Measurements from ENCODE around the gene COMT. TPM values are rescaled to one million over a fixed set of nuclear protein-coding genes. Genes with fewer than 3 reads are reported as not detected.

Gene COMT
- total and polyA plus RNA-seq, 2 of the 4 experiments (the other 2 are of a cell fraction): 202 to 347 TPM

DNA sequence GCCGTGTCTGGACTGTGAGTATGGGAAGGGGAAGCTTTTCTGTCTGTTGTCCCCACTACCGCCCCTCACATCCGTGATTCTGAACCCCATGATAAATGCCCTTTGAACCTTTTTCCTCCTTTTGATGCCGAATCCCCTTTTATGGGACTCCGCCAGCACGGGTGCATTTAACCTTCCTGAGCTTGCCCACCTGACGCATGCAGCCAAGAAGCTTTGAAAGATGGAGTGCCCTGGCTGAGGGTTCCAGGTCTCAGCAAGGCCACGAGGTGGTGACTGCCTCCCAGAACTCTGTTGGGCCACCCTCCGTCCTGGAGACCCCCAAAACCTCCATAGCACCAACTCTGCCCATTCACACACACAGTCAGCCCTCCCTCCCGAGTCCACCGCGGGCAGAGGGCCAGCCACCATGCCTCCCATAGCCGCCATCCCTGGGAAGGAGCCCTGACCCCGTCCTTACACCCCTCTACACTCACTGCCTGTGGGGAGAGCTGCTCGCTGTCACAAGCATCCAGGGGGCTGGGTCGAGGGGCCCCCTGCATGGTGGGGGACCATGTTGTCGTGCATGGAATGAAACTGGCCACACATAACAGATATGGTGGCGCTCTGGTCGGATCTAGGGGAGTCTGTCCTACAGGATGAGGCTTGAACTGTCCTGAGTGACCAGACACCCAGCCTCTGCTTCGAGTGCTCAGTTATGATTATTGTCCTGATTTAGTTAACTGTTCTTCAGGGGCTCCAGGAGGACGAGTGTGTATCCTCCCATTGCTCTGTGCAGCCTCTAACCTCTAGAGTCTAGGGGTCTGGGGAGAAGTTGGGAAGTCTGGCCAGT lies 822 bp upstream of the COMT start:
- peak overlapping the region; percentile 95 to 96 for H4K8ac ChIP-seq (ENCODE audit: low read depth in 2 of 2, low read length in 2 of 2)
- peak overlapping the region; percentile 97 for H2AFZ ChIP-seq (replicated peaks; ENCODE audit: low read length, poor library complexity)
- no peaks in the 10 kb centered on the region for H4K20me1 ChIP-seq (ENCODE audit: insufficient read depth, low read length)
- peak overlapping the region; percentile 99 for H3K27ac ChIP-seq (ENCODE audit: insufficient read depth, low read length)
- no peaks in the 10 kb centered on the region for H3K27me3 ChIP-seq (ENCODE audit: control insufficient read depth, insufficient read depth, low read length)
- 83% methylated on average over 12 of the region's 21 CpGs; no CpG with 5 or more reads in 1 of the 2 experiments for WGBS, 2 experiments (ENCODE audit: extremely low coverage in 2 of 2, insufficient read length in 1 of 2)
- peak overlapping the region; percentile 91 for H3K4me3 ChIP-seq (ENCODE audit: insufficient read depth, low read depth, low read length)
- peak overlapping the region; percentile 95 for H2AK5ac ChIP-seq (ENCODE audit: low read depth, low read length)
- ChIA-PET POLR2A (ENCODE audit: unreplicated experiment) (no interaction called here), CTCF (no interaction called here)
- BruUV-seq (replicated peaks): no TSS peak
- H3K9me1 ChIP-seq (ENCODE audit: insufficient read depth, low read length): peaks cover 11% of the 10 kb centered on the region
- dilution Hi-C loops (cut with HindIII; ENCODE audit: low sequenced_read_pairs, unreplicated experiment): no loop called here
- H3K4me2 ChIP-seq (ENCODE audit: low read depth, low read length): peak overlapping the region; percentile 92
- peak overlapping the region; percentile 99 for H2BK5ac ChIP-seq (ENCODE audit: low read depth, low read length, poor library complexity, severe bottlenecking)
- peak overlapping the region; percentile 80; the same call in 2 of the 3 replicates for H2BK15ac ChIP-seq (ENCODE audit: low read depth, low read length)
- H3K18ac ChIP-seq (ENCODE audit: low read depth, low read length): peak overlapping the region; percentile 72
- peak overlapping the region; percentile 100 for H3K9ac ChIP-seq (ENCODE audit: low read depth, low read length)
- peaks cover 8% of the 10 kb centered on the region for H3K9me3 ChIP-seq (ENCODE audit: control insufficient read depth, insufficient read depth, low read length)
- peak overlapping the region; percentile 46 for H2BK20ac ChIP-seq (ENCODE audit: low read depth, low read length)
- H3K36me3 ChIP-seq (ENCODE audit: control insufficient read depth, insufficient read depth, low read length): peaks cover 3% of the 10 kb centered on the region
- in situ Hi-C loops (cut with MboI; ENCODE audit: low sequenced_read_pairs): no loop called here
- H2AK9ac ChIP-seq (replicated peaks; ENCODE audit: low read depth, low read length, poor library complexity): peak overlapping the region; percentile 100
- peaks cover 40 to 71% of the 10 kb centered on the region in 2 experiments for H3K79me1 ChIP-seq (ENCODE audit: low read depth in 1 of 2, low read length in 2 of 2)
- peaks cover 24% of the 10 kb centered on the region for H3K4me1 ChIP-seq (ENCODE audit: control insufficient read depth, insufficient read depth, low read length)
- peak overlapping the region; percentile 98 for H3K23ac ChIP-seq (ENCODE audit: low read depth, low read length)
- H3K4ac ChIP-seq (ENCODE audit: low read depth, low read length): peak overlapping the region; percentile 95
- H2BK120ac ChIP-seq (ENCODE audit: low read depth, low read length): peak overlapping the region; percentile 75
- peak overlapping the region; percentile 95 for H4K5ac ChIP-seq (ENCODE audit: low read depth, low read length)
- H3K56ac ChIP-seq (ENCODE audit: extremely low read depth, insufficient read depth, low read length): peak overlapping the region; percentile 85
- intact Hi-C loops (cut with micrococcal nuclease): loop anchor here (5.0 kb wide), 1 partner anchor 48 kb away; no protein-coding TSS in a partner anchor
- DNase-seq: no peak
- H4K91ac ChIP-seq (ENCODE audit: insufficient read depth, low read depth, low read length): peak overlapping the region; percentile 97
- no peak for ATAC-seq (ENCODE audit: low read depth)
- TF ChIP-seq, protein P1, sequence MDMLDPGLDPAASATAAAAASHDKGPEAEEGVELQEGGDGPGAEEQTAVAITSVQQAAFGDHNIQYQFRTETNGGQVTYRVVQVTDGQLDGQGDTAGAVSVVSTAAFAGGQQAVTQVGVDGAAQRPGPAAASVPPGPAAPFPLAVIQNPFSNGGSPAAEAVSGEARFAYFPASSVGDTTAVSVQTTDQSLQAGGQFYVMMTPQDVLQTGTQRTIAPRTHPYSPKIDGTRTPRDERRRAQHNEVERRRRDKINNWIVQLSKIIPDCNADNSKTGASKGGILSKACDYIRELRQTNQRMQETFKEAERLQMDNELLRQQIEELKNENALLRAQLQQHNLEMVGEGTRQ (IDR thresholded peaks at IDR 0.05; ENCODE audit: low read depth, low read length): no peak
- no peak for TF ChIP-seq FOS (IDR thresholded peaks at IDR 0.05; ENCODE audit: low read depth, low read length)
- peak overlapping the region; percentile 96 for H3K14ac ChIP-seq (replicated peaks; ENCODE audit: low read depth, low read length)
